HG03025 (cell line): ENCODE results near the gene RIF1.
A peak's percentile ranks its signal among the peaks of the same experiment; 100 is the strongest.
"Not testable (repeated sequence)": the region's sequence is repeated elsewhere in the genome, so short reads cannot be mapped to it uniquely, and the experiment has no call there.

ENCODE experiments used
- ATAC-seq: cut with Tn5 transposase; IDR thresholded peaks from one replicate; pipeline ENCODE4 v1.9.1; 2021; ENCODE audit warnings: mild to moderate bottlenecking, moderate library complexity; ENCODE audit not compliant: unreplicated experiment, low FRiP score

The RIF1 gene

DNA sequence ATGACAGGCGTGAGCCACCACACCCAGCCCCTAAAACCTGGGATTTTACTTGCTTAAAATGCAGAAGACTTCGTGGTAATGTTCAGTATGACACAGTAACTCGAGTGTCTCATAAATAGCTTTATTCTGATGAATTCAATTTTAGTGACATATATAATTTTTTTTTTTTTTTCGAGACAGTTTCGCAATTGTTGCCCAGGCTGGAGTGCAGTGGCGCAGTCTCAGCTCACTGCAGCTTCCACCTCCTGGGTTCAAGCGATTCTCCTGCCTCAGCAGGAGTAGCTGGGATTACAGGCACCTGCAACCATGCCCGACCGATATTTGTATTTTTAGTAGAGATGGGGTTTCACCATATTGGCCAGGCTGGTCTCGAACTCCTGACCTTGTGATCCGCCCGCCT is 12.0 kb downstream of the RIF1 start:
- not testable (repeated sequence) for ATAC-seq

GRCh38 chr2:151422917-151423439 is 13.3 kb downstream of the RIF1 start:
- peak; percentile 65 for ATAC-seq

DNA sequence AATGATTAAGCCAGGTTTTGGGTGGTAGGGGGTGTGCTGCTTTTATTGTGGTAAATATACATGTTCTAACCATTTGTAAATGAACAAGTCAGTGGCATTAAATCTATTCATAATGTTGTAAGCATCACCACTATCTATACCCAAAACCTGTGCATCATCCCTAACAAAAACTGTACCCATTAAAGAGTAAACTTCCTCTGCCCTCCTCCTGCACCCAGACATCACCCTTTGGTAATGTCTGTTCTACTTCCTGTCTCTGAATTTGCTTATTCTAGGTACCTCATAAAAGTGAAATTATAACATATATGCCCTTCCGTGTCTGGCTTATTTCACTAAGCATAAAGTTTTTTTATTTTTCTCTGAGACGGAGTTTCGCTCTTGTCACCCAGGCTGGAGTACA is 14.1 kb downstream of the RIF1 start:
- no peak for ATAC-seq

DNA sequence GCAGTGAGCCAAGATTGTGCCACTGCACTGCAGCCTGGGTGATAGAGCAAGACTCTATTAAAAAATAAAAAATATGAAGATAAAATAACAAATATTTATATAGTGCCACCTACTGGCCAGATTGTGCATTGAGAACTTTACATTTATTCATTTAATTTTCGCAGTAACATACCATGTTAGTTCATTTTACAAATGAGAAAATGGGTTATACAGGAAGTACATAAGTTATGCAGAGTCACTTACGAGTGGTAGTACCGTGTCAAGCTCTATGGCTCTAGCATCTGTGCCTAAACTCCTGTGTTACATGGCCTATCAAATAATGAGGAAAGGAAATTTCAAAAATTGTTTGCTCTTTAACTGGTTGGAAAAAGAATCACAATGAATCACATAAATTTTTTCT is 27.9 kb downstream of the RIF1 start:
- no peak for ATAC-seq

DNA sequence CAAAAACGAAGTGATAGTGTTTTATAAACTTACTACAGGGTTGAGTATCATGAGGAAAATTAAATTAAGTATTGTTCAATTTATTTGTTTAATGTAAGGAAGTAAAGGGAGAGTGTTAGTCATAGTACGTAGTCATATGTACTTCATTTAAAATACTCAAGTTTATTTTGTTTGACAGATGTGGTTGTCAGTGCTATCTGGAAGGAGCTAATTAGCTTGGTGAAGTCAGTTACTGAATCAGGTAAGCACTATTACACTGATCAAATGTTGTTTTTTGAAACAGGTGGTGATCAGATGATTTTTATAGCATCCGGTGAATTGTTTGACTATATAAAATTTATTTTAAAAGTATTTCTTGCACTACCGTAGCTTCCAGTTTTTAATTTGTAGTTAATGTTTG is 28.8 kb downstream of the RIF1 start:
- ATAC-seq, result no peak

DNA sequence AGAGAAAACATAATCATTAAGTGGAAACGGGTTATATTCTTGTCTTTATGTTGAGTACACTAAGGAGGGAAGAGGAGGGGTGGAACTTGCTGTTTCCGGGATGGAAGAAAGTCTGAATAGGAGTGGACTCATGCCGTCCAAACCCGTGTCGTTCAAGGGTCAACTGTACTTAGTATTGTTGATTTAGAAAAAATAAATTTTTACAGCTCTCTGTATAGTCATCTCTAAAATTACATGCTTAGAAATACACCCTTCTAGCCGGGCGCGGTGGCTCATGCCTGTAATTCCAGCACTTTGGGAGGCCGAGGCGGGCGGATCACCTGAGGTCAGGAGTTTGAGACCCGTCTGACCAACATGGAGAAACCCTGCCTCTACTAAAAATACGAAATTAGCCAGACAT is 29.4 kb downstream of the RIF1 start:
- ATAC-seq, result no peak

- ATAC-seq, result no peak
These were observed 49.7 kb downstream of the RIF1 start for GRCh38 chr2:151459358-151459757.

- ATAC-seq, result no peak
These were observed 56.1 kb downstream of the RIF1 start for GRCh38 chr2:151465771-151466170.

- no peak for ATAC-seq
These were observed 60.9 kb downstream of the RIF1 start for GRCh38 chr2:151470556-151470955.

DNA sequence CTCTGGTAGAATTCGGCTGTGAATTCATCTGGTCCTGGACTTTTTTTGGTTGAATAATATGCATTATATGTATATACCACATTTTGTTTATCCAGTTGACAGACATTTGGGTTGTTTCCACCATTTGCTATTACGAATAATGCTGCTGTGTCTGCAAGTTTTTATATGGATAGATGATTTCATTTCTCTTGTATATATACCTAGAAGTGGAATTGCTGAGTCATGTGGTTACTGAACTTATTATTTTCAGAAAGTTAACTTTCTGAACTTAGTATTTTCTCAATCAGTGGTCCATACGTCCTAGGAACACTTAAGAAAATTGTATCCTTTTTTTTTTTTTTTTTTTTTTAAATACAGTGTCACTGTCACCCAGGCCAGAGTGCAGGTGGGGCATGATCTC is 63.3 kb downstream of the RIF1 start:
- ATAC-seq, result no peak

DNA sequence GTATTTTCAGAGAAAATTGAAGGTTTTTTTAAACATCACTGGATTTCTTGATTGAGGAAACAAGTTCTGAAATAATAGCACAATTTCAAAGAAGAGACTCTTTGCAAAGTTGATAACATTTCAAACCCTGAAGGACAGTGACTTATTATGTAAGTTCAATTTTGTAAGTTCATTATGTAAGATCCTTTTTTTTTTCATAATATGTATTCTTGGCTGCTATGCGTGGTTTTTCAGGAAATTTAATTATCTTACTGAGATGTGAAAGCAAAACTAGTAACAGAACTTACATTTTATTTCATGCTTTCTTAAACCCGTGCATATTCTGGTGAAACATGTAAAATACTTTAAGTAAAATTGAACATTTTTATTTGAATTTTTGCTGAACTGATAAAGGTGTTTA is 65.4 kb downstream of the RIF1 start:
- no peak for ATAC-seq

GRCh38 chr2:151476287-151476686 is 66.6 kb downstream of the RIF1 start:
- ATAC-seq, result no peak

DNA sequence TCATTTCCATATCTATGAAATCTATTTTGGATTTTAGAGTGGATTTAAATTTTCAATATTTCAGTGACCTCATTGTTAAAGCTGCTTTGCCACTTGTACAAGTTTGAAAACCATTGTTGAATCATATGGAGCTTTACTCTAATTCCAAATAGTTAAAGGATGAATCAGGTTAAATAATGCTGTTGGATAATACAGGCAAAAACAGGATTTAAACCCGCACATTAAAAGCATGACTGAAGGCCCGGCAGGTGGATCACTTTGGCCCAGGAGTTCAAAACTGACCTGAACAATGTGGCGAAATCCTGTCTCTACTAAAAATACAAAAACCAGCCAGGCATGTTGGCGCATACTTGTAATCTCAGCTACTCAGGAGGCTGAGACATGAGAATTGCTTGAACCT is 68.3 kb downstream of the RIF1 start:
- no peak for ATAC-seq

DNA sequence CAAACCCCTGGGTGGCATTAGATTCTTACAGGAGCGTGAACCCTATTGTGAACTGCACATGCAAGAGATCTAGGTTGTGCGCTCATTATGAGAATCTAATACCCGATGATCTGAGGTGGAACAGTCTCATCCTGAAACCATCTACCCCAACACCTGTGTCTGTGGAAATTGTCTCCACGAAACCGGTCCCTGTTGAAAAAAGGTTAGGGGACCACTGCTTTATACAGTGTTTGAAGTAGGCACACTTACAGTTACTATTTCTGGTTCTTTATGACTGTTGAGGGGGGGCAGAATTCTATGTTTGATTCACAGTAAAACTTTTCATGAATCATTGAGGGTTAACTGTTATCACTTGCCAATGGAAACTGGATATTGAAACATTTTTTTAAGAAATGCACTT is 72.0 kb downstream of the RIF1 start:
- no peak for ATAC-seq

- no peak for ATAC-seq
These were observed 72.5 kb downstream of the RIF1 start for GRCh38 chr2:151482171-151482725.

GRCh38 chr2:151483546-151483945 is 73.8 kb downstream of the RIF1 start:
- no peak for ATAC-seq

GRCh38 chr2:151484100-151484499 is 74.4 kb downstream of the RIF1 start:
- no peak for ATAC-seq

DNA sequence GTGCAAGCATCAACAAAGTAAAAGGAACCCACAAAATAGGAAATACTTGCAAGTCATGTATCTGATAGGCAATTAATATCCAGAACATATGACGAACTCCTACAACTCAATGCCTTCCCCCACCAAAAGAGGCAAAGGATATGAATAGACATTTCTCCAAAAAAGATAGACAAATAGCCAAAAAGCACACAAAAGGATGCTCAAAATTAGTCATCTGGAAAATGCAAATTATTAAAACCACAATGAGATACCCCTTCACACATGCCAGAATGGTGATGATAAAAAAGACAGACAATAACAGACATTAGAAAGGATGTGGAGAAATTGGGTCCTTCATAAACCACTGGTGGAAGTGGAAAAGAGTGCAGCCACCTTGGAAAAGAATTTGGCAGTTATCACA is 76.4 kb downstream of the RIF1 start:
- no peak for ATAC-seq

- ATAC-seq, result no peak
These were observed 80.6 kb downstream of the RIF1 start for GRCh38 chr2:151490276-151490675.

DNA sequence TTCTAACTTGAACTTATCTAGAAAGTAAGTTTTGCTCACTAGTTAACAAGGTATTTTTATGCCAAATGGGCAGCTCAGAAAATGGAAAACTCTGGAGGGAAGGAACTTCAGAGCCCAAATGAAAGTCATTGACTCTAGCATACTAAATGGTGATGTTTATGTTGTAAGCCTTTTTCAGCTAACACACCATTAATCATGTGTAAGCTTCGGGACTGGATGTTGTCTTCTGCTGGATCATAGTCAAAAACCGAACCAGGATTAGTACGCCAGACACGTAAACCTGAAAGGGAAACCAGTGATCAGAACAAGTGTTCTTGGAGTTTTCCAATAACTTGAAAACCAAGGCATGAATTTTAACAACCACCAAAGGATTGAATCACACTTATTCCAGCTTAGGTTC is 81.8 kb downstream of the RIF1 start:
- no peak for ATAC-seq

GRCh38 chr2:151498178-151498577 is 88.5 kb downstream of the RIF1 start:
- no peak for ATAC-seq

DNA sequence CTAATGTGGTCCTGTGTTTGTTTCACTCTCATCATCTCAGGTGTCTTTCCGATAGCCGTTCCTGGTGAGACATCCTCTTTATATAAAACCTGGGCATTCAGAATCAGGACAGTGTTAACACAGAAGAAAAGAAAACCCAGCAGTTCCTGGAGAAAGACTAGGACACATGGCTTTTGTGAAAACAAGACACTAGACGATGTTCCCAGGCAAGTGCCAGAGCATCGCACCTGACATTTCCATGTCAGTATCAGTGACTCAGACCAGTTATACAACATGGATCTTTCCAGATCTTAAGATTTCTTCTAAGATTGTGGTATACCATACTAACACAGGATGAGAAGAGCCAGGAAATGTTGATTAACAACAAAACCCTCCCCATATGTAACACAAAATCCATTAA is 96.5 kb downstream of the RIF1 start:
- ATAC-seq, result no peak

GRCh38 chr2:151508519-151508918 is 98.8 kb downstream of the RIF1 start:
- no peak for ATAC-seq
